Measurements from ENCODE around the gene TRPC6.
"Not testable (repeated sequence)": the region's sequence is repeated elsewhere in the genome, so short reads cannot be mapped to it uniquely, and the experiment has no call there.

Gene TRPC6

GRCh38 chr11:101516546-101516945 is 67.3 kb downstream of the TRPC6 start:
- DNase-seq, result no peak

GRCh38 chr11:101511065-101511464 is 72.7 kb downstream of the TRPC6 start:
- no peak for DNase-seq

- DNase-seq, result no peak
Observed at GRCh38 chr11:101510591-101510990, 73.2 kb downstream of the TRPC6 start.

- no peak for DNase-seq
Observed at GRCh38 chr11:101509922-101510321, 73.9 kb downstream of the TRPC6 start.

- no peak for DNase-seq
Observed at GRCh38 chr11:101508370-101508769, 75.4 kb downstream of the TRPC6 start.

- no peak for DNase-seq
Observed at GRCh38 chr11:101498891-101499290, 84.9 kb downstream of the TRPC6 start.

- DNase-seq, result no peak
Observed at GRCh38 chr11:101497291-101497690, 86.5 kb downstream of the TRPC6 start.

- DNase-seq, result no peak
Observed at GRCh38 chr11:101487775-101488174, 96.0 kb downstream of the TRPC6 start.

GRCh38 chr11:101482556-101483124 is 101.2 kb downstream of the TRPC6 start:
- no peak for DNase-seq

- DNase-seq, result no peak
Observed at GRCh38 chr11:101478587-101479369, 105.0 kb downstream of the TRPC6 start.

- DNase-seq, result no peak
Observed at GRCh38 chr11:101477926-101478325, 105.9 kb downstream of the TRPC6 start.

GRCh38 chr11:101476191-101476590 is 107.6 kb downstream of the TRPC6 start:
- no peak for DNase-seq

- DNase-seq, result no peak
Observed at GRCh38 chr11:101475699-101476098, 108.1 kb downstream of the TRPC6 start.

GRCh38 chr11:101474666-101475065 is 109.1 kb downstream of the TRPC6 start:
- DNase-seq, result no peak

- no peak for DNase-seq
Observed at GRCh38 chr11:101470881-101471520, 112.8 kb downstream of the TRPC6 start.

- no peak for DNase-seq
Observed at GRCh38 chr11:101470419-101470818, 113.4 kb downstream of the TRPC6 start.

- DNase-seq, result no peak
Observed at GRCh38 chr11:101466352-101466751, 117.5 kb downstream of the TRPC6 start.

GRCh38 chr11:101464388-101464787 is 119.4 kb downstream of the TRPC6 start:
- DNase-seq, result not testable (repeated sequence)

GRCh38 chr11:101459020-101459419 is 124.8 kb downstream of the TRPC6 start:
- no peak for DNase-seq

GRCh38 chr11:101458161-101458560 is 125.6 kb downstream of the TRPC6 start:
- DNase-seq, result no peak

GRCh38 chr11:101456812-101457211 is 127.0 kb downstream of the TRPC6 start:
- peak; percentile 2 for DNase-seq

- no peak for DNase-seq
Observed at GRCh38 chr11:101453682-101454081, 130.1 kb downstream of the TRPC6 start.

- DNase-seq, result no peak
Observed at GRCh38 chr11:101448881-101449442, 134.8 kb downstream of the TRPC6 start.

GRCh38 chr11:101446726-101447125 is 137.1 kb downstream of the TRPC6 start:
- DNase-seq, result no peak
